ENCODE measurements around the gene MDC1. TPM values are rescaled to one million over a fixed set of nuclear protein-coding genes. Genes with fewer than 3 reads are reported as not detected.
"Not testable (repeated sequence)": the region's sequence is repeated elsewhere in the genome, so short reads cannot be mapped to it uniquely, and the experiment has no call there.

Gene MDC1, protein sequence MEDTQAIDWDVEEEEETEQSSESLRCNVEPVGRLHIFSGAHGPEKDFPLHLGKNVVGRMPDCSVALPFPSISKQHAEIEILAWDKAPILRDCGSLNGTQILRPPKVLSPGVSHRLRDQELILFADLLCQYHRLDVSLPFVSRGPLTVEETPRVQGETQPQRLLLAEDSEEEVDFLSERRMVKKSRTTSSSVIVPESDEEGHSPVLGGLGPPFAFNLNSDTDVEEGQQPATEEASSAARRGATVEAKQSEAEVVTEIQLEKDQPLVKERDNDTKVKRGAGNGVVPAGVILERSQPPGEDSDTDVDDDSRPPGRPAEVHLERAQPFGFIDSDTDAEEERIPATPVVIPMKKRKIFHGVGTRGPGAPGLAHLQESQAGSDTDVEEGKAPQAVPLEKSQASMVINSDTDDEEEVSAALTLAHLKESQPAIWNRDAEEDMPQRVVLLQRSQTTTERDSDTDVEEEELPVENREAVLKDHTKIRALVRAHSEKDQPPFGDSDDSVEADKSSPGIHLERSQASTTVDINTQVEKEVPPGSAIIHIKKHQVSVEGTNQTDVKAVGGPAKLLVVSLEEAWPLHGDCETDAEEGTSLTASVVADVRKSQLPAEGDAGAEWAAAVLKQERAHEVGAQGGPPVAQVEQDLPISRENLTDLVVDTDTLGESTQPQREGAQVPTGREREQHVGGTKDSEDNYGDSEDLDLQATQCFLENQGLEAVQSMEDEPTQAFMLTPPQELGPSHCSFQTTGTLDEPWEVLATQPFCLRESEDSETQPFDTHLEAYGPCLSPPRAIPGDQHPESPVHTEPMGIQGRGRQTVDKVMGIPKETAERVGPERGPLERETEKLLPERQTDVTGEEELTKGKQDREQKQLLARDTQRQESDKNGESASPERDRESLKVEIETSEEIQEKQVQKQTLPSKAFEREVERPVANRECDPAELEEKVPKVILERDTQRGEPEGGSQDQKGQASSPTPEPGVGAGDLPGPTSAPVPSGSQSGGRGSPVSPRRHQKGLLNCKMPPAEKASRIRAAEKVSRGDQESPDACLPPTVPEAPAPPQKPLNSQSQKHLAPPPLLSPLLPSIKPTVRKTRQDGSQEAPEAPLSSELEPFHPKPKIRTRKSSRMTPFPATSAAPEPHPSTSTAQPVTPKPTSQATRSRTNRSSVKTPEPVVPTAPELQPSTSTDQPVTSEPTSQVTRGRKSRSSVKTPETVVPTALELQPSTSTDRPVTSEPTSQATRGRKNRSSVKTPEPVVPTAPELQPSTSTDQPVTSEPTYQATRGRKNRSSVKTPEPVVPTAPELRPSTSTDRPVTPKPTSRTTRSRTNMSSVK (N-terminal part only)
- 3.3 and 6.7 TPM in 2 replicates for total RNA-seq (2014; rRNA removed; shearing (Covaris generic); ENCODE audit: low replicate concordance)

DNA sequence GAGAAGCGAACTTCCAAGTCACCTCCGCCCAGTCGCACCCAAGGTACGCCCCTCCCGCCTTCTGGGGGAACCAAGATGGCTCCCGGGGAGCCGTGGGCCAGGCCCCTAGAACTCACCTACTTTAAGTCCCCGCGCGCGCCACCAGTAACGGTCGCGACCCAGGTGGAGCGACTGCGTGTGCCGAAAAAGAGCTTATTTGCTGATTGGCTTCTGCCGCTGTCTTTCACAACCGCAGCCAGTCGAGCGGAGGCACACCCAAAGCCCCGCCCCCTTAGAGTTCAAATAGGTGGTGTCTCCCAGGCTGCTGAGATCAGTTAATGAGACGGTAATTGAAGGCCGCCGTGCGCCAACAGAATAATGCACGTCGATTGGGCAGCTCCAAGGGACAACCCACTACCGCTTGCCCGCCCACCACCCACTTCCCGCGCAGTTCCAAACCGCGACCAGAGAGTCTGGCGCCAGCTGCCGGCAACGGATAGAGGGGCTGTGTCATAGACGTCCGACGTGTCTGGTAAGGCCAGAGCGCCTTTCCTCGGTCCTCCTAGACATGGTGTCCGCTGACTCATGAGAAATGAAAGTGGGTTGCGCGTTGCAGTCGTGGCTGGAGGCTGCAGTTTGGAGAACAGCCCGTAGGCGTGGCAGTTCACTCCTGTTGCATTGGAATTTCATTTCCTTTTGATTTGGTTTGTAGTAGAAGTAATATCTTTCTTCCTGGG, at the start of gene MDC1:
Gene MDC1 (minus strand): TSS at position 153 of the 716 bp plus-strand sequence. CDS start 2,106 bp downstream, outside the sequence.
- DNase-seq (ENCODE audit: low read depth) = peak; percentile 100
- in situ Hi-C loops (cut with HindIII; ENCODE audit: low pct_unique_long_range_greater_than_20kb, low sequenced_read_pairs) = no loop called here

DNA sequence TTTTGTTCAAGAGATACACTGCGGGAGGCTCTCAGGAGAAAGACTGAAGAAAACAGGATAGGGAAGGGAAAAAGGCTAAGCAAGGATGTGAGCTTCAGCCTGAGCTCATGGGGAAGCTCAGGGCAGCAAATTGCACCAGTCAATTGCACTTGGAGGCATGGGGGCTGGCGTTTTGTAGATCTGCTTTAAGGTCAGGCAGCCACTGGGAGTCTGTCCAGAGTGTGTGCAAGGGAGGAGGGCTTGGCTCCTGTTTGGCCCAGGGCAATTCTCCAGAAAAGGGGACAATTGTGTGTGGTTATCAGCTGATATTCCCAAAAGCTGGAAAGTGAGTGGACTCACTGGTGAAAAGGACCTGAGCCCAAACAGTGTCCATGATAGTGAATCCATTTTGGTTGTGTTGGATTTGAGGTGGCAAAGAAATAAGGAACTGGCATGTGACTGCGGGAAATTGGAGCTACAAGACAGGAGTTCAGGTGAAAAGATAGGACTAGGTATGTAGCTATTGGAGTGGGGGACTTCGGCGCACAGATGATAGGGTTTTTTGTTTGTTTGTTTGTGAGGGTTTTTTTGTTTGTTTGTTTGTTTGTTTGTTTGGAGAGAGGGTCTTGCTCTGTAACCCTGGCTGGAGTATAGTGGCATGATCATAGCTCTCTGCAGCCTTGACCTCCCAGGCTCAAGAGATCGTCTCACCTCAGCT, 49.5 kb upstream of the MDC1 start:
- DNase-seq (ENCODE audit: low read depth) = no peak
- in situ Hi-C loops (cut with HindIII; ENCODE audit: low pct_unique_long_range_greater_than_20kb, low sequenced_read_pairs) = no loop called here

DNA sequence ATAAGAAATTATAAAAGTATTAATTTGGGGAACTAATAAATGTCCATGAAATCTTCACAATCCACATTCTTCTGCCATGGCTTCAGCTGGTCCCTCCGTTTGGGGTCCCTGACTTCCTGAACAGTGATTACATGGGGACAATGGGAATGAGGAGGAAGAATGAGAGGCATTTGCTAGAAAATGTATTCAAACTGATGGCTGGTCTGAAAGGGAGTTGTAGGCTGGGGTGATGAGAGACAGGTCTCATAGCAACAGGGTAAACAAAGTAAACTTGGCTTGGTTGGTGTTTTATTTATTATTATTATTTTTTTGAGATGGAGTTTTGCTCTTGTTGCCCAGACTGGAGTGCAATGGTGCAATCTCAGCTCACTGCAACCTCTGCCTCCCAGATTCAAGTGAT, 48.4 kb upstream of the MDC1 start:
- in situ Hi-C loops (cut with HindIII; ENCODE audit: low pct_unique_long_range_greater_than_20kb, low sequenced_read_pairs); DNase-seq (ENCODE audit: low read depth): not testable (repeated sequence)

DNA sequence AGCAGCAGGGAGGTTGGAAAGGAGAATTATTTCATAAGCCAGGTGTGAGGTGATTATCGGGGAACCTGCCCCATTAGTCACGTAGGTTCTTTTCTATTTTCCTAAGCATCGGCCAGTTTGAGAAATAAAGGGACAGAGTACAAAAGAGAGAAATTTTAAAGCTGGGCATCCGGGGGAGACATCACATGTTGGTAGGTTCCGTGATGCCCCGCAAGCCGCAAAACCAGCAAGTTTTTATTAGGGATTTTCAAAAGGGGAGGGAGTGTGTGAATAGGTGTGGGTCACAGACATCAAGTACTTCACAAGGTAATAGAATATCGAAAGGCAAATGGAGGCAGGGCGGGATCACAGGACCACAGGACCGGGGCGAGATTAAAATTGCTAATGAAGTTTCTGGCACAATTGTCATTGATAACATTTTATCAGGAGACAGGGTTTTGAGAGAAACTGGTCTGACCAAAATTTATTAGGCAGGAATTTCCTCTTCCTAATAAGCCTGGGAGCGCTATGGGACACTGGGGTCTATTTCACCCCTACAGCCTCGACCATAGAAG, 47.5 kb upstream of the MDC1 start:
- DNase-seq (ENCODE audit: low read depth); in situ Hi-C loops (cut with HindIII; ENCODE audit: low pct_unique_long_range_greater_than_20kb, low sequenced_read_pairs): not testable (repeated sequence)

DNA sequence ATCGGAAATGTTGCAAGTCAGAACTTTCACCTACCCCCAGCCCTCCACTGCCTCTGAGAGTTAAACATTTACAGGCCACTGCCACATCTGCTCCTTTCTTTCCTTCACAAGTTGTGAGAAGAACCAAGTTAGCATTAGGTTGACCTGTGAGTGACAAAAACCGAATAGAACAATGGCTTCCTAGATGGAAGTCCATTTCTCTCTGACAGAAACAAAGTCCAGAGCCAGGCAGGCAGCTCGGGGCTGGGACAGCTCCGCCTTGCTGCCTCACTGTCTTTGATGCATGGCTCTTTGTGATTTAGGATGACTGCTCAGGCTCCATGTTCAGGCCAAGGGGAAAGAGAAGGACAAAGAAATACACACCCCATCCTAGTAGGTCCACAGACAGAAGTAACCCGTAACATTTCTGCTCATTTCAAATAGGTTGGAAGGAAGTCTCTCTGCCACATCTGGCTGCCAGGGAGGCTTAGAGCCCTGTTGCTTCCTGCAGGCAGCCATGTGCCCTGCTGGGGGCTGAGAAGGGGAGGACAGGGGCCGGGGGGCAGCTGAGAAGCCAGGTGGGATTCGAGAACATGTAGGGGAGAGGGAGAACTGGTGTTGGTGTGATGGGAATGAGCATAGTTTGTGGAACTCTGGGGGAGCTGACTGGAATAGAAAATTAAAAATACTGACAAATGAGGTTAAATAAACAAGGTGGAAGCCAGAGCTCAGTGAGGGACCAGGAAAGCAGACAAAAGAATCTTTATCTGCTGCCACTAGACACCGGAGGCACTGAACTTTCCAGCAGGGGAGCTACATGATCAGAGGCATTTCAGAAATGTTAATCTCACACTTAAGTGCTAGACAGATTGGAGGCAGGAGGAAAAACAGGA, 46.8 kb upstream of the MDC1 start:
- peak; percentile 90 for DNase-seq (ENCODE audit: low read depth)
- in situ Hi-C loops (cut with HindIII; ENCODE audit: low pct_unique_long_range_greater_than_20kb, low sequenced_read_pairs) = no loop called here

DNA sequence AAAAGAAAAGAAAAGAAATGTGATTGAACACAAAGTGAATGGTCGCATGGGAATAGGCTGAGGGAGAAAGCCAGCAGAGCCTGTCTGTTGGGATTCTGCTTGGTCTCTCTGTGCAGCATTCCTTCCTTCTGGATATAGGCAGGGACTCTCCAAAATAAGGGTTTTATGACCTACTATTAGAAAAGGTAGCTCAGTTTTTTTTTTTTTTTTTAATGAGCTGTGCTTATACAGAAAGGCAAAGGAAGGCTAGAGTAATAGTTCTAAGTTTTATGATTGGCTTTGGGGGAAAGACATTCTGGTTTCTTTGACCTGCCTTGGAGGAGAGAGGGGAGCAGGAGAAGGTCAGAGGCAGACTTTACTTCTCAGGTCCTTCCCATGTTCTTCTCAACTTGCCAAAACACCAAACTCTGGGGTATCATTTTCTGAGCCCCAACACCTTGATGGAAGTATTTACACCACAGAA, 46.1 kb upstream of the MDC1 start:
- in situ Hi-C loops (cut with HindIII; ENCODE audit: low pct_unique_long_range_greater_than_20kb, low sequenced_read_pairs) = no loop called here
- no peak for DNase-seq (ENCODE audit: low read depth)

DNA sequence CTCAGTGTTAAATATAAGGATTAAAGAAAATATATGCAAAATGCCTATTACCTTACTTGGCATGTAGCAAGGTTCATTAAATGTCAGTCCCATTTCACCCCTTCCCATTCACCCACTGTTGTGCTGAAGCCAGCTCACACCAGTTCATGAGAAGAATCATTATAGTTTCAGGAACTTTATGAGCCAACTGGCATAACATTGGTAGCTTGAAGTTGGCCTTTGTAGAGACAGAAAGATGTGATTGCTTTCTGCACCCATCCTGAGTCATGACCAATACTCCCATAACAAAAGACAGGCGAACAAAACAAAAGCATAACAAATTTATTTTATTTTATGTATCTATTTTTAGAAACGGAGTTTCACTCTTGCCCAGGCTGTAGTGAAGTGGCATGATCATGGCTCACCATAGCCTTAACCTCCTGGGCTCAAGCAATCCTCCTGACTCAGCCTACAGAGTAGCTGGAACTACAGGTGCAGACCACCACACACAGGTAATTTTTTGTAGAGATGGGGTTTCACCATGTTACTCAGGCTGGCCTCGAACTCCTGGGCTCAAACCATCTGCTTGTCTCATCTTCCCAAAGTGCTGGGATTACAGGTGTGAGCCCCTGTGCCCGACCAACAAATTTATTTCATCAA, 44.8 kb upstream of the MDC1 start:
- no peak for DNase-seq (ENCODE audit: low read depth)
- in situ Hi-C loops (cut with HindIII; ENCODE audit: low pct_unique_long_range_greater_than_20kb, low sequenced_read_pairs) = no loop called here

DNA sequence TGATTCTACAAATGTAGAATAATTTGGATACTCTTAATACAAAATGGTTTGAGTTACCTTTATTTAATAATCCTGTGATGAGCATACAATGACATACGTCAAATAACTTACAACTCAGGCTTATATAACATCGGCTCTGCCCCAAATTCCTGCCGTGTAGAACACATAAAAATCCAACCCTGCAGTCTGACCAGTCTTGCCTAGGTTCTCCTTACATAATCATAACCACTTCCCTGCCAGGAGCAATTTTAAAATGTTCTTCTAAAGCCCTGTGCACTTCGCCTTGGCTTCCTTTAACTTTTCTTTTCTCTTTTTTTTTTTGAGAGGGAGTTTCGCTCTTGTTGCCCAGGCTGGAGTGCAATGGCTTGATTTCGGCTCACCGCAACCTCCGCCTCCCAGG, 43.5 kb upstream of the MDC1 start:
- no peak for DNase-seq (ENCODE audit: low read depth)
- in situ Hi-C loops (cut with HindIII; ENCODE audit: low pct_unique_long_range_greater_than_20kb, low sequenced_read_pairs) = no loop called here

DNA sequence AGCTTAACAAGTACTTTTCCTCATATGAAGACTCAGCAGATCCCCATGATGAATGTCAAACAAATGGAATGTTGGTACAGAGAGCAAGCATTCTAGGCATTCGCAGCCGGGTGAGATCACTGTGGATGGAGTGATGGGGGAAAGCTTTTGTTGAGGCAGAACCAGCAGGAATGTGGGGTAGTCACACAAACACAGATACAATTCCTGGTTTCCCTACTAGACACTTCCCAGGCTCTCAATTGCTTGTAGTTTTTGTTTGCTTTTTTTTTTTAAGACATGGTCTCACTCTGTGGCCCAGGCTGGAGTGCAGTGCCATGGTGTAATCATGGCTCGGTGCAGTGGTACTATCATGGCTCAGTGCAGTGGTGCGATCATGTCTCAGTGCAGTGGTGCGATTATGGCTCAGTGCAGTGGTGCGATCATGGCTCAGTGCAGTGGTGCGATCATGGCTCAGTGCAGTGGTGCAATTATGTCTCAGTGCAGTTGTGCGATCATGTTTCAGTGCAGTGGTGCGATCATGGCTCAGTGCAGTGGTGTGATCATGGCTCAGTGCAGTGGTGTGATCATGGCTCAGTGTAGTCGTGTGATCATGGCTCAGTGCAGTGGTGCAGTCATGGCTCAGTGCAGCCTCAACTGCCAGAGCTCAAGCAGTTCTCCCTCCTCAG, 42.6 kb upstream of the MDC1 start:
- peak; percentile 88 for DNase-seq (ENCODE audit: low read depth)
- in situ Hi-C loops (cut with HindIII; ENCODE audit: low pct_unique_long_range_greater_than_20kb, low sequenced_read_pairs) = no loop called here

DNA sequence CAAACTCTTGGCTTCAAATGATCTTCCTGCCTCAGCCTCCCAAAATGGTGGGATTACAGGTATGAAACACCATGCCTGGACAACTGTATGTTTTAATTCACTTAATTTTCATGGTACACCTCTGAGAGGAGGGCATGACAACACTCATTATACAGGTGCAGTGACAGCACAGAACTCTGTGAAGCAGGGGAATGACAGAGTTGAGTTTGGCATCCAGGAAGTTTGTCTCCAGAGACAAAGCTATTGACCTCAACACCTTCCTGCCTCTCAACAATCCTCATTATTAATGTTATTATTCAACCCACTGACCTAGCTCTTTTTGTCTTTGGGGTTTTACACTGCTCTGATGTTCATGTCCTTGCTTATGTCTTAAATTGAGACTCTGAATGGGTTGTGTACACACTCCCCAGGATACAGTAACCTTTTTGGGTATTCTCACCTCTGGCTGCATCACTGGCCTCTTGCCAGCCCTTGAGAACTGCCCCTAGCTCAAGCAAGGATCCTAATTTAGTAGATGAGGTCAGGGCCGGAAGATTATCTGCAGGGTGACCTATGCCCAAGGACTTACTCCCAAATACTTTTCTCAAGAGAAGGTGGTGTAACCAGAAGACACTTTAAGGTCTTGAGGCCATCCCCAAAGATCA, 40.3 kb upstream of the MDC1 start:
- no peak for DNase-seq (ENCODE audit: low read depth)
- in situ Hi-C loops (cut with HindIII; ENCODE audit: low pct_unique_long_range_greater_than_20kb, low sequenced_read_pairs) = no loop called here

DNA sequence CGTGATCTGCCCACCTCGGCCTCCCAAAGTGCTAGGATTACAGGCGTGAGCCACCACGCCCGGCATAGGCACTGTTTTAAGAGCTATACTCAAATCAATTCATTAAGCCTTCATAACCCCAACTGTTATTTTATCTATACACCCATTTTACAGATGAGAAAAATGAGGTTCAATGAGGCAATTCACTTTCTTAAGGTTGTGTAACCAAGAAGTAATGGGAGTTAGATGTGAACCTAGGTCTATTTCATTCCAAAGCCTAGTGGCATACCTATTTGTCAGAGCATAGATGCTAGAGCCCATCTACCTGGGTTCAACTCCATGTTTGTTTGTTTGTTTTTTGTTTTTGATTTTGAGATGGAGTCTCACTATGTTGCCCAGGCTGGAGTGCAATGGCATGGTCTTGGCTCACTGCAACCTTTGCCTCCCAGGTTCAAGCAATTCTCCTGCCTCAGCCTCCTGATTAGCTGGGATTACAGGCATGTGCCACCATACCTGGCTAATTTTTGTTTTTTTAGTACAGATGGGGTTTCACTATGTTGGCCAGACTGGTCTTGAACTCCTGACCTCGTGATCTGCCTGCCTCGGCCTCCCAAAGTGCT, 39.4 kb upstream of the MDC1 start:
- in situ Hi-C loops (cut with HindIII; ENCODE audit: low pct_unique_long_range_greater_than_20kb, low sequenced_read_pairs); DNase-seq (ENCODE audit: low read depth): not testable (repeated sequence)

DNA sequence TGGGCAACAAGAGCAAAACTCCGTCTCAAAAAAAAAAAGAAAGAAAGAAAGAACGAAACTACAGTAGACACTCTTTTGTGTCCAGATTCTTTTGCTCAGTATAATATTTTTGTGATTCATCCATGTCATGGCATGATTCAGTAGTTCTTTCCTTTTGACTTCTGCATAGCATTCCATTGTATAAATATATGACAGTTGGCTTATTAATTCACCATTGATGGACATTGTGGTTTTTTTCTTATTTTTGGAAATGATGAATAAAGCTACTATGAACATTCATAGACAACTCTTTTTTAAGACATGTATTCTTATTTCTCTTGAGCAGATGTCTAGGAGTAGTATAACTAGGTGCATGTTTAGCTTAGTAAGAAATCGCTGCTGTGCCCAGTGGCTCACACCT, 37.5 kb upstream of the MDC1 start:
- in situ Hi-C loops (cut with HindIII; ENCODE audit: low pct_unique_long_range_greater_than_20kb, low sequenced_read_pairs) = no loop called here
- no peak for DNase-seq (ENCODE audit: low read depth)

DNA sequence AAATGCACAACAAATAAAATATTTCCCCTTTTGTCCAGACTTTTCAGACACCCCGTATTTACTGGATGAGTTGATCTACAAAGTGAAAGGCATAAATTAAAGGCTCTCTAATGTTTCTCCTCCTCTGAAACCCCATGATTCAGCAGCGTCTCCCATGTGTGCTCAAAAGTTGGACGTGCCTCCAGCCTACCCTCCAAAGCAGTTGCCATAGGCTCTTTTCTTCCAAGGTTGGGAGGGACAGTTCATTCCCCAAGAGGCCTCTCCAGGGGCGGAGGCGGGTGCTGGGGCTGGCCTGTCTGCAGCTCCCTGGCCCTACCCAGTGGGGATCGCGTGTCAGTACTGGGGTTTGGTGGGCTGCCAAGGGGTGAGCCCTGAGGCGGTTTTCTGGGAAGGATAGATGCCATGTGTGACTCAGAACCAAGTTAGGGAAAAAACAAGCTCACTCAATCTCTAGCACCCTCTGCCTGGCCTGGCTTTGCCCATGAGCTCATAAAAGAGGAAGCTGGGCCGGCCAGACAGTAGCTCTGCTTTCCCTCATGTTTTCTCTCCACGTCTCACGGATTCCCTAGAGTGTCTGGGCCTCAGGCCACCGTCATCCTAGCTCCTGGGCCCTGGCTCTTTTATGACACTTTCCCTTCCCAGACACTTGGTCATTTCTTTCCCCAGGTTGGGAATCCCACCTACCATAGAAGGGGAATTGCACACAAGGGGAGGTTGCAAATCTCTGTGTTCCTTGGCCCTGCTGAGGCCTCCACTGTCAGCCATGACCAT, 35.3 kb upstream of the MDC1 start:
- in situ Hi-C loops (cut with HindIII; ENCODE audit: low pct_unique_long_range_greater_than_20kb, low sequenced_read_pairs) = no loop called here
- DNase-seq (ENCODE audit: low read depth) = peak; percentile 100

DNA sequence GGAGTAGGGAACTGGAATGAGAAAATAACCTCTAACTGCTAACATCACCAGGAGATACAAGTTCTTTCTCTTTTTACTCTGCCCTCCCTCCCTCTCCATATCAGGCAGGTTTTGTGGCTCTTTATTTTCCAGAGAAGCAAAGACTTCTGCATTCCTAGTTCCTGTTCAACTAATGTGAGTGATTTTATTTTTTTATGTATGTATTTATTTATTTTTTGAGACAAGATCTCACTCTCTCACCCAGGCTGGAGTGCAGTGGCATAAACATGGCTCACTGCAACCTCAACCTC, 33.2 kb upstream of the MDC1 start:
- DNase-seq (ENCODE audit: low read depth) = no peak
- in situ Hi-C loops (cut with HindIII; ENCODE audit: low pct_unique_long_range_greater_than_20kb, low sequenced_read_pairs) = no loop called here
